Sigmoid colon (tissue), 7 donors: ENCODE measurements around the gene FEN1. TPM values are rescaled to one million over a fixed set of nuclear protein-coding genes. Genes with fewer than 3 reads are reported as not detected.

Experiments used
- DNase-seq: peaks from one replicate; pipeline ENCODE4 v3.0.0-alpha.2; 2019
- H3K27ac ChIP-seq, 4 donors: fragments of 200-600 bp; sonication (generic); one replicate each; pipeline ENCODE4 v1.5.1; 2016 to 2019; ENCODE audit warnings: mild to moderate bottlenecking in 1 of 4
- H3K27me3 ChIP-seq, 3 donors: fragments of 200-600 bp; sonication (generic); one replicate each; pipeline ENCODE4 v1.5.1; 2019; ENCODE audit warnings: mild to moderate bottlenecking in 1 of 3
- H3K36me3 ChIP-seq, 4 donors: fragments of 200-600 bp; sonication (generic); one replicate each; pipeline ENCODE4 v1.5.1; 2016 to 2019
- H3K4me1 ChIP-seq, 4 donors: fragments of 200-600 bp; sonication (generic); one replicate each; pipeline ENCODE4 v1.5.1; 2017 to 2019
- H3K4me3 ChIP-seq, 4 donors: fragments of 200-600 bp; sonication (generic); one replicate each; pipeline ENCODE4 v1.5.1; 2017 to 2019; ENCODE audit warnings: mild to moderate bottlenecking in 2 of 4, moderate library complexity in 1 of 4
- H3K9me3 ChIP-seq, 4 donors: fragments of 200-600 bp in 3 of 4; sonication (generic) in 3 of 4; one replicate each; pipeline versions ENCODE4 v1.5.1 to v1.6.1; 2013 to 2019
- CTCF ChIP-seq, 4 experiments: fragments of 450-650 bp in 3 of 4; fragments of 200-600 bp in 1 of 4; IDR thresholded peaks; one replicate each; pipeline ENCODE4 v1.5.1; 2016 to 2019; ENCODE audit warnings: antibody characterized with exemption in 4 of 4, mild to moderate bottlenecking in 3 of 4, moderate library complexity in 2 of 4
- EP300 ChIP-seq, 4 donors: sonication (generic); formaldehyde crosslinking; IDR thresholded peaks; one replicate each; pipeline ENCODE4 v1.6.1; 2017; ENCODE audit warnings: antibody characterized with exemption in 4 of 4
- POLR2A ChIP-seq, 2 donors: fragments of 450-650 bp; IDR thresholded peaks; one replicate each; pipeline ENCODE4 v1.6.1; 2016; ENCODE audit warnings: antibody characterized with exemption in 2 of 2, mild to moderate bottlenecking in 2 of 2, moderate library complexity in 2 of 2
- POLR2AphosphoS5 ChIP-seq, 4 donors: sonication (generic); formaldehyde crosslinking; IDR thresholded peaks; one replicate each; pipeline ENCODE4 v1.6.1; 2017; ENCODE audit warnings: antibody characterized with exemption in 4 of 4
- WGBS, 2 donors: extraction: QIAGEN DNeasy Blood & Tissue Kit; methylation state at CpG; one replicate each; pipeline ENCODE4 v1.1.7; 2013; 5-methylcytosine and 5-hydroxymethylcytosine counted together
- intact Hi-C: fragments of 100-400 bp; cut with DNase I; formaldehyde crosslinking; loops from one replicate; pipeline ENCODE4 v1.15.1; 2023
- polyA plus RNA-seq, 3 donors: library from polyadenylated mRNA; stranded (reverse); fragments of 200-250 nt; gene quantifications; one replicate each; pipeline ENCODE4 v1.2.3, GENCODE V29; 2013
- total RNA-seq, 4 donors: library from RNA; depleted of rRNA; stranded (reverse); fragments of >200 nt; gene quantifications; one replicate each; pipeline ENCODE4 v1.1.0, GENCODE V29; 2016
- donor health status: healthy with polysubstance abuse.
- donor health status: Bipolar disorder and iron deficiency.
- donor health status: healthy.

Gene FEN1
- 1 to 10 TPM; 5.3 to 8.0 (median 7.0) TPM for total RNA-seq
- polyA plus RNA-seq, result 10 to 100 TPM in 2 of 3 donors, 1 to 10 TPM in 1; 4.2 to 39.1 (median 11.3) TPM

- H3K36me3 ChIP-seq, result peaks cover 13 to 38% (median 23%) of the 10 kb centered on the region in 4 donors
- no peaks in the 10 kb centered on the region for H3K27me3 ChIP-seq
- intact Hi-C loops, result loop anchor here (2.0 kb wide), 1 partner anchor 22 kb away; no protein-coding TSS in a partner anchor
- H3K4me3 ChIP-seq, result peak within 1 kb of the TSS; percentile 62 to 89 (median 73)
- H3K9me3 ChIP-seq, result no peaks in the 10 kb centered on the region
- peak within 1 kb of the TSS; percentile 92 to 94 (median 93) for H3K27ac ChIP-seq
- 0% methylated on average over 61 of the region's 61 CpGs for WGBS, 2 donors
- peak; percentile 94 for DNase-seq
- TF ChIP-seq CTCF (IDR thresholded peaks at IDR 0.05) (peak in 2 of 4 experiments; percentile 4 to 36), POLR2A (IDR thresholded peaks at IDR 0.05) (peak; percentile 56 to 68), EP300 (IDR thresholded peaks at IDR 0.05) (no peak), POLR2AphosphoS5 (IDR thresholded peaks at IDR 0.05) (peak; percentile 87 to 92 (median 90))
- peaks cover 0 to 28% (median 21%) of the 10 kb centered on the region in 4 donors for H3K4me1 ChIP-seq
Measured at GRCh38 chr11:61792310-61793082, at the start of gene FEN1, which contains the start of gene TMEM258. Gene FEN1 (plus strand): TSS chr11:61792911. CDS start chr11:61795362, 2,451 bp downstream. Gene TMEM258 (minus strand): TSS chr11:61792599. CDS start chr11:61792558, 41 bp downstream.

- Histone ChIP-seq H3K27ac (no peak overlapping the region), H3K4me3 (no peak overlapping the region), H3K4me1 (no peaks in the 10 kb centered on the region), H3K27me3 (no peaks in the 10 kb centered on the region), H3K36me3 (peaks cover 0 to 39% (median 0%) of the 10 kb centered on the region in 4 donors), H3K9me3 (no peaks in the 10 kb centered on the region)
- intact Hi-C loops, result no loop called here
- DNase-seq, result no peak
- 93 to 95% methylated on average over 42 of the region's 42 CpGs for WGBS, 2 donors
- TF ChIP-seq CTCF (IDR thresholded peaks at IDR 0.05) (no peak), POLR2A (IDR thresholded peaks at IDR 0.05) (no peak), POLR2AphosphoS5 (IDR thresholded peaks at IDR 0.05) (no peak), EP300 (IDR thresholded peaks at IDR 0.05) (no peak)
Measured at GRCh38 chr11:61743486-61744095, 49.1 kb upstream of the FEN1 start.

- Histone ChIP-seq H3K36me3 (peaks cover 0 to 39% (median 0%) of the 10 kb centered on the region in 4 donors), H3K27ac (no peak overlapping the region), H3K4me3 (no peak overlapping the region), H3K4me1 (no peaks in the 10 kb centered on the region), H3K27me3 (no peaks in the 10 kb centered on the region), H3K9me3 (no peaks in the 10 kb centered on the region)
- intact Hi-C loops, result no loop called here
- WGBS, 2 donors, result 92% methylated on average over 20 of the region's 20 CpGs
- no peak for DNase-seq
- TF ChIP-seq CTCF (IDR thresholded peaks at IDR 0.05), result no peak
- no peak for TF ChIP-seq EP300 (IDR thresholded peaks at IDR 0.05)
- TF ChIP-seq POLR2AphosphoS5 (IDR thresholded peaks at IDR 0.05), result no peak
Measured at GRCh38 chr11:61744181-61744580, 48.5 kb upstream of the FEN1 start.

GRCh38 chr11:61744609-61745156 is 48.0 kb upstream of the FEN1 start:
- WGBS, 2 donors, result 85 to 90% methylated on average over 10 of the region's 10 CpGs
- intact Hi-C loops, result no loop called here
- TF ChIP-seq CTCF (IDR thresholded peaks at IDR 0.05) (no peak), POLR2A (IDR thresholded peaks at IDR 0.05) (no peak), EP300 (IDR thresholded peaks at IDR 0.05) (no peak), POLR2AphosphoS5 (IDR thresholded peaks at IDR 0.05) (no peak)

More at GRCh38 chr11:61744609-61745156, 48.0 kb upstream of the FEN1 start:
- peaks cover 0 to 39% (median 0%) of the 10 kb centered on the region in 4 donors for H3K36me3 ChIP-seq
- no peaks in the 10 kb centered on the region for H3K4me1 ChIP-seq
- no peak for DNase-seq
- H3K9me3 ChIP-seq, result no peaks in the 10 kb centered on the region
- no peaks in the 10 kb centered on the region for H3K27me3 ChIP-seq
- no peak overlapping the region for H3K27ac ChIP-seq
- no peak overlapping the region for H3K4me3 ChIP-seq
